ENCODE data around the gene MIR17HG.
A peak's percentile ranks its signal among the peaks of the same experiment; 100 is the strongest.

MIR17HG gene

GRCh38 chr13:91389186-91389585, 41.7 kb downstream of the MIR17HG start:
- TF ChIP-seq, protein P1, sequence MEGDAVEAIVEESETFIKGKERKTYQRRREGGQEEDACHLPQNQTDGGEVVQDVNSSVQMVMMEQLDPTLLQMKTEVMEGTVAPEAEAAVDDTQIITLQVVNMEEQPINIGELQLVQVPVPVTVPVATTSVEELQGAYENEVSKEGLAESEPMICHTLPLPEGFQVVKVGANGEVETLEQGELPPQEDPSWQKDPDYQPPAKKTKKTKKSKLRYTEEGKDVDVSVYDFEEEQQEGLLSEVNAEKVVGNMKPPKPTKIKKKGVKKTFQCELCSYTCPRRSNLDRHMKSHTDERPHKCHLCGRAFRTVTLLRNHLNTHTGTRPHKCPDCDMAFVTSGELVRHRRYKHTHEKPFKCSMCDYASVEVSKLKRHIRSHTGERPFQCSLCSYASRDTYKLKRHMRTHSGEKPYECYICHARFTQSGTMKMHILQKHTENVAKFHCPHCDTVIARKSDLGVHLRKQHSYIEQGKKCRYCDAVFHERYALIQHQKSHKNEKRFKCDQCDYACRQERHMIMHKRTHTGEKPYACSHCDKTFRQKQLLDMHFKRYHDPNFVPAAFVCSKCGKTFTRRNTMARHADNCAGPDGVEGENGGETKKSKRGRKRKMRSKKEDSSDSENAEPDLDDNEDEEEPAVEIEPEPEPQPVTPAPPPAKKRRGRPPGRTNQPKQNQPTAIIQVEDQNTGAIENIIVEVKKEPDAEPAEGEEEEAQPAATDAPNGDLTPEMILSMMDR (IDR thresholded peaks at IDR 0.05; ENCODE audit: low read depth, low read length, missing control alignments) = no peak
- in situ Hi-C loops (cut with HindIII; ENCODE audit: low sequenced_read_pairs) = no loop called here
- H3K4me3 ChIP-seq (ENCODE audit: low read depth, low read length) = no peak overlapping the region
- no peak for DNase-seq (ENCODE audit: low read depth)

GRCh38 chr13:91397595-91397994, 50.1 kb downstream of the MIR17HG start:
- in situ Hi-C loops (cut with HindIII; ENCODE audit: low sequenced_read_pairs) = no loop called here
- H3K4me3 ChIP-seq (ENCODE audit: low read depth, low read length) = no peak overlapping the region
- DNase-seq (ENCODE audit: low read depth) = no peak
- TF ChIP-seq, protein P1 (IDR thresholded peaks at IDR 0.05; ENCODE audit: low read depth, low read length, missing control alignments) = no peak

GRCh38 chr13:91398413-91399188, 51.1 kb downstream of the MIR17HG start, which contains the start of gene GPC5:
Gene GPC5 (plus strand): TSS chr13:91398621.
- in situ Hi-C loops (cut with HindIII; ENCODE audit: low sequenced_read_pairs) = no loop called here
- H3K4me3 ChIP-seq (ENCODE audit: low read depth, low read length) = peak within 1 kb of the TSS; percentile 58
- no peak for DNase-seq (ENCODE audit: low read depth)
- TF ChIP-seq, protein P1 (IDR thresholded peaks at IDR 0.05; ENCODE audit: low read depth, low read length, missing control alignments) = no peak

- peak overlapping the region; percentile 58 for H3K4me3 ChIP-seq (ENCODE audit: low read depth, low read length)
- TF ChIP-seq, protein P1 (IDR thresholded peaks at IDR 0.05; ENCODE audit: low read depth, low read length, missing control alignments) = no peak
- no peak for DNase-seq (ENCODE audit: low read depth)
- in situ Hi-C loops (cut with HindIII; ENCODE audit: low sequenced_read_pairs) = no loop called here
Observed at GRCh38 chr13:91399189-91400062, 51.9 kb downstream of the MIR17HG start.

- no peak overlapping the region for H3K4me3 ChIP-seq (ENCODE audit: low read depth, low read length)
- in situ Hi-C loops (cut with HindIII; ENCODE audit: low sequenced_read_pairs) = no loop called here
- DNase-seq (ENCODE audit: low read depth) = no peak
- TF ChIP-seq, protein P1 (IDR thresholded peaks at IDR 0.05; ENCODE audit: low read depth, low read length, missing control alignments) = no peak
Observed at GRCh38 chr13:91400063-91400399, 52.5 kb downstream of the MIR17HG start.

DNA sequence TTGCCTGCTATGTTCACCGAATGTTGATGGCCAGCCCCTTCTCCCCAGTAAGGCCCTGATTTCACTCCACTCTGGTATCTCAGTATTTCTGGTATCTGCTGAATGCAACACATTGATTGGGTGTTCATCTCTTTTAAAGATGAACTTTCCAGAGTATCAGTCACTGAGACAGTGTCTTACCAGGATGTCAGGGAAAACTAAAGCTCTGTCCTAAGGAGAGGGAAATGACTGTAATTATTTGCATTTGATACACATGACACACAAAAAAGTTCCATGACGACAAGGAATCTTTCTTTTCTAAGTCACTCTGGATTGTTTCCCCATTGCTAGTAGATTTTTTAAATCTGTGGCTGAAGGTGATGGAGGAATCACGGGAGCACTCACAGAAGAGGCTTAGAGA, 53.2 kb downstream of the MIR17HG start:
- TF ChIP-seq, protein P1 (IDR thresholded peaks at IDR 0.05; ENCODE audit: low read depth, low read length, missing control alignments) = no peak
- in situ Hi-C loops (cut with HindIII; ENCODE audit: low sequenced_read_pairs) = no loop called here
- no peak for DNase-seq (ENCODE audit: low read depth)
- H3K4me3 ChIP-seq (ENCODE audit: low read depth, low read length) = no peak overlapping the region

Data from astrocyte of the cerebellum (primary cell).